K562 (cell line): ENCODE results near the gene ATP10B. TPM values are rescaled to one million over a fixed set of nuclear protein-coding genes. Genes with fewer than 3 reads are reported as not detected.

Experiments used
- ATAC-seq: fragments of 200-7000 bp; cut with Tn5 transposase; 3 replicates; pipeline ENCODE4 v1.9.1; 2020; ENCODE audit warnings: moderate library complexity
- BruUV-seq: library from RNA; stranded (reverse); fragments of 400-500 nt; replicated peaks from 2 replicates; lab custom pipeline; 2021; lab: Mats Ljungman, UMichigan
- CTCF ChIA-PET: fragments of 300-600 bp; formaldehyde crosslinking; extraction: SDS; loops from one replicate; lab custom pipeline; 2021; ENCODE audit warnings: low intra/inter-chr PET ratio; lab: Yijun Ruan, JAX
- POLR2A ChIA-PET: fragments of 300-600, 350-650 bp; sonication (Branson Sonifier 250); formaldehyde crosslinking; extraction: SDS; loops from one replicate; lab custom pipeline; 2021; ENCODE audit warnings: antibody characterized with exemption, inconsistent platforms; lab: Yijun Ruan, JAX
- DNase-seq, 4 experiments: peaks; one replicate each; pipeline versions ENCODE4 v3.0.0 to v3.0.0-alpha.2; 2011 to 2018; ENCODE audit warnings: low spot score in 3 of 4, mixed read lengths in 3 of 4; ENCODE audit errors: extremely low read depth in 1 of 4
- FAIRE-seq: peaks from 2 replicates; lab custom pipeline; 2011; peaks lifted over from hg19 to GRCh38; lab: Jason Lieb, UNC
- H2AFZ ChIP-seq: 2 replicates; pipeline ENCODE4 v1.6.0; 2011; ENCODE audit warnings: low read depth, low read length, control low read depth, inconsistent platforms
- H3K27ac ChIP-seq: fragments of 200-600 bp; 3 replicates; pipeline ENCODE4 v1.8.0; 2011; ENCODE audit warnings: low read depth, mild to moderate bottlenecking, control low read depth, inconsistent platforms, low read length, moderate library complexity, mixed read lengths; ENCODE audit errors: extremely low read depth
- H3K27me3 ChIP-seq, 2 experiments: fragments of 300-600 bp in 1 of 2; 2 replicates in 1 of 2; 3 replicates in 1 of 2; pipeline versions ENCODE4 v1.6.0 to v1.8.0; 2011; ENCODE audit warnings: inconsistent platforms in 2 of 2, low read length in 2 of 2, mild to moderate bottlenecking in 1 of 2, mixed read lengths in 1 of 2, moderate library complexity in 1 of 2; ENCODE audit not compliant: control insufficient read depth in 2 of 2, insufficient read depth in 2 of 2
- H3K36me3 ChIP-seq: fragments of 300-600 bp; 3 replicates; pipeline ENCODE4 v1.8.0; 2011; ENCODE audit warnings: mild to moderate bottlenecking, low read length, inconsistent platforms; ENCODE audit not compliant: control insufficient read depth, insufficient read depth
- H3K4me1 ChIP-seq, 2 experiments: fragments of 200-600 bp in 1 of 2; replicated peaks in 1 of 2; 2 replicates in 1 of 2; 3 replicates in 1 of 2; pipeline versions ENCODE4 v1.5.1 to v1.8.0; 2011; ENCODE audit warnings: inconsistent platforms in 2 of 2, low read length in 2 of 2, mild to moderate bottlenecking in 1 of 2, mixed read lengths in 1 of 2, moderate library complexity in 1 of 2; ENCODE audit not compliant: control insufficient read depth in 2 of 2, insufficient read depth in 2 of 2
- H3K4me2 ChIP-seq: 2 replicates; pipeline ENCODE4 v1.6.1; 2011; ENCODE audit warnings: low read length, control low read depth, inconsistent platforms, mixed read lengths; ENCODE audit not compliant: insufficient read depth
- H3K4me3 ChIP-seq: fragments of 200-600 bp; sonication (generic), shearing (Covaris generic); 2 replicates; pipeline ENCODE4 v1.5.1; 2016; ENCODE audit warnings: control low read depth, inconsistent platforms
- H3K79me2 ChIP-seq: fragments of 200-600 bp; 3 replicates; pipeline ENCODE4 v1.8.0; 2011; ENCODE audit warnings: low read length, inconsistent platforms; ENCODE audit not compliant: control insufficient read depth, insufficient read depth
- H3K9ac ChIP-seq, 2 experiments: 2 replicates each; pipeline versions ENCODE4 v1.6.0 to v1.6.1; 2011; ENCODE audit warnings: low read depth in 2 of 2, low read length in 2 of 2, control low read depth in 1 of 2, inconsistent platforms in 1 of 2, mild to moderate bottlenecking in 1 of 2, mixed read lengths in 1 of 2; ENCODE audit not compliant: insufficient read depth in 1 of 2
- H3K9me1 ChIP-seq: one replicate; pipeline ENCODE4 v1.6.0; 2011; ENCODE audit warnings: inconsistent platforms, mild to moderate bottlenecking, low read length, moderate library complexity; ENCODE audit not compliant: control insufficient read depth, insufficient read depth
- H3K9me3 ChIP-seq: replicated peaks from 2 replicates; pipeline ENCODE4 v1.5.1; 2011; ENCODE audit warnings: low read depth, low read length, inconsistent platforms; ENCODE audit not compliant: control insufficient read depth, insufficient read depth
- H4K20me1 ChIP-seq: replicated peaks from 2 replicates; pipeline ENCODE4 v1.6.1; 2011; ENCODE audit warnings: low read length, inconsistent platforms, mixed read lengths; ENCODE audit not compliant: control insufficient read depth, insufficient read depth
- ASH1L ChIP-seq: fragments of 450-650 bp; IDR thresholded peaks from 2 replicates; pipeline ENCODE4 v1.6.1; 2018; ENCODE audit warnings: borderline replicate concordance, mild to moderate bottlenecking, low read depth; ENCODE audit not compliant: partially characterized antibody
- BDP1 ChIP-seq: IDR thresholded peaks from 3 replicates; pipeline ENCODE4 v1.6.1; 2011; ENCODE audit not compliant: insufficient read length, insufficient read depth
- CEBPB ChIP-seq: fragments of 450-650 bp; IDR thresholded peaks from 2 replicates; pipeline ENCODE4 v1.6.1; 2016; ENCODE audit warnings: missing genetic modification characterization, missing compliant biosample characterization
- FOXP1 ChIP-seq: sonication (generic); formaldehyde crosslinking; IDR thresholded peaks from 2 replicates; pipeline ENCODE4 v1.8.0; 2022; ENCODE audit warnings: mild to moderate bottlenecking, missing genetic modification reagents
- HSF4 ChIP-seq: fragments of 250-450 bp; sonication (Bioruptor Pico); IDR thresholded peaks from 2 replicates; pipeline ENCODE4 v2.1.2; 2022; ENCODE audit warnings: mild to moderate bottlenecking, moderate library complexity, borderline replicate concordance
- NR2C1 ChIP-seq, 2 experiments: fragments of 450-650 bp; IDR thresholded peaks; 2 replicates each; pipeline ENCODE4 v1.6.1; 2017; ENCODE audit warnings: mild to moderate bottlenecking in 2 of 2, antibody characterized with exemption in 1 of 2, inconsistent platforms in 1 of 2, missing compliant biosample characterization in 1 of 2, missing genetic modification characterization in 1 of 2
- THRB ChIP-seq: fragments of 450-650 bp; formaldehyde crosslinking; conservative IDR thresholded peaks from 2 replicates; pipeline ENCODE4 v1.4.0; 2022; ENCODE audit warnings: mild to moderate bottlenecking, missing genetic modification characterization
- ZKSCAN3 ChIP-seq: fragments of 250-450 bp; sonication (Bioruptor Pico); IDR thresholded peaks from 2 replicates; pipeline ENCODE4 v1.4.0; 2020
- WGBS: fragments of 100-300 bp; shearing (Covaris generic); methylation state at CpG from one replicate; pipeline ENCODE4 v1.1.6; 2016; ENCODE audit warnings: low coverage, mixed read lengths; ENCODE audit not compliant: insufficient coverage; ENCODE audit errors: missing lambda C conversion rate; 5-methylcytosine and 5-hydroxymethylcytosine counted together
- in situ Hi-C: fragments of 300-500 bp; cut with MboI; formaldehyde crosslinking; loops from 4 replicates; pipeline ENCODE4 v1.15.0; 2018; ENCODE audit warnings: inconsistent platforms, mixed read lengths
- intact Hi-C: fragments of 100-400 bp; cut with micrococcal nuclease; formaldehyde crosslinking; loops from 2 replicates; pipeline ENCODE4 v1.14.2; 2022
- polyA plus RNA-seq, 8 experiments: library from polyadenylated mRNA; depleted of rRNA in 4 of 8; stranded (reverse) in 5 of 8; unstranded in 3 of 8; fragments of >200 nt; fragmentation: Nextera tagmentation in 2 of 8; fragmentation: Illumina TruSeq in 1 of 8; extraction: Ambion mirVana in 2 of 8; extraction: Trizol in 1 of 8; gene quantifications; 2 replicates each; pipeline versions ENCODE4 v1.2.1 to v1.2.3, GENCODE V29; 2011 to 2014; ENCODE audit warnings: inconsistent platforms in 1 of 8, missing spikeins in 1 of 8
- total RNA-seq, 7 experiments: library from RNA; depleted of rRNA in 6 of 7; stranded (reverse); fragments of >200 nt in 6 of 7; fragmentation: Illumina TruSeq in 2 of 7; extraction: Trizol in 2 of 7; gene quantifications; 2 replicates each; pipeline versions ENCODE4 v1.2.1 to v1.2.3, GENCODE V29; 2011 to 2021; ENCODE audit warnings: low replicate concordance in 1 of 7

ATP10B gene
- total and polyA plus RNA-seq, 9 of the 15 experiments (the other 6 are each of a cell fraction or from before 2014, with no cell fraction given) = 0.04 TPM; not detected in 8

GRCh38 chr5:160657068-160657507, 194.9 kb downstream of the ATP10B start:
- Histone ChIP-seq H3K27ac (no peak overlapping the region), H3K27me3 (no peaks in the 10 kb centered on the region)
- TF ChIP-seq CEBPB (0 out of 2 replicates have a peak, but pooled peaks have one; percentile 10), HSF4 (CRISPR knock-in tag) (no peak)
- TF ChIP-seq, all 486 proteins: peak for 1
- Histone ChIP-seq H3K9ac (no peak overlapping the region), H3K4me1 (no peaks in the 10 kb centered on the region), H3K4me3 (no peak overlapping the region), H3K79me2 (no peaks in the 10 kb centered on the region), H3K9me1 (no peaks in the 10 kb centered on the region), H2AFZ (no peak overlapping the region), H3K36me3 (no peaks in the 10 kb centered on the region), H3K9me3 (no peaks in the 10 kb centered on the region), H4K20me1 (no peaks in the 10 kb centered on the region), H3K4me2 (no peak overlapping the region)
- CTCF ChIA-PET = no interaction called here
- intact Hi-C loops = no loop called here
- POLR2A ChIA-PET = no interaction called here
- DNase-seq = no peak
- FAIRE-seq = no peak
- no TSS peak for BruUV-seq
- WGBS = 0% methylated on average over 1 of the region's 1 CpG
- no peak for ATAC-seq
- in situ Hi-C loops = no loop called here

- H3K9me1 ChIP-seq = no peaks in the 10 kb centered on the region
- CTCF ChIA-PET = no interaction called here
- no peaks in the 10 kb centered on the region for H3K27me3 ChIP-seq
- DNase-seq (no peak), FAIRE-seq (no peak), ATAC-seq (no peak)
- POLR2A ChIA-PET = no interaction called here
- no peaks in the 10 kb centered on the region for H3K9me3 ChIP-seq
- no peak overlapping the region for H3K4me3 ChIP-seq
- no peaks in the 10 kb centered on the region for H4K20me1 ChIP-seq
- no peak overlapping the region for H2AFZ ChIP-seq
- H3K27ac ChIP-seq = no peak overlapping the region
- no peaks in the 10 kb centered on the region for H3K79me2 ChIP-seq
- WGBS = 5% methylated on average over 8 of the region's 8 CpGs
- H3K9ac ChIP-seq = no peak overlapping the region
- no peak overlapping the region for H3K4me2 ChIP-seq
- in situ Hi-C loops (no loop called here), intact Hi-C loops (no loop called here)
- no peaks in the 10 kb centered on the region for H3K4me1 ChIP-seq
- TF ChIP-seq NR2C1 (IDR thresholded peaks at IDR 0.05) = no peak
- no peak for TF ChIP-seq NR2C1 (tag; IDR thresholded peaks at IDR 0.05)
- TF ChIP-seq THRB (CRISPR knock-in tag) = no peak
- TF ChIP-seq ASH1L = no peak
- TF ChIP-seq BDP1 = no peak
- TF ChIP-seq ZKSCAN3 (CRISPR knock-in tag) = no peak
- TF ChIP-seq FOXP1 = no peak
- BruUV-seq = no TSS peak
- H3K36me3 ChIP-seq = no peaks in the 10 kb centered on the region
Observed at GRCh38 chr5:160655717-160656116, 196.3 kb downstream of the ATP10B start.
